HG02759 (cell line): ENCODE measurements around the gene RABAC1.

Experiments used
- ATAC-seq: cut with Tn5 transposase; IDR thresholded peaks from one replicate; pipeline ENCODE4 v1.9.1; 2021; ENCODE audit warnings: mild to moderate bottlenecking, moderate library complexity; ENCODE audit not compliant: unreplicated experiment

Gene RABAC1

DNA sequence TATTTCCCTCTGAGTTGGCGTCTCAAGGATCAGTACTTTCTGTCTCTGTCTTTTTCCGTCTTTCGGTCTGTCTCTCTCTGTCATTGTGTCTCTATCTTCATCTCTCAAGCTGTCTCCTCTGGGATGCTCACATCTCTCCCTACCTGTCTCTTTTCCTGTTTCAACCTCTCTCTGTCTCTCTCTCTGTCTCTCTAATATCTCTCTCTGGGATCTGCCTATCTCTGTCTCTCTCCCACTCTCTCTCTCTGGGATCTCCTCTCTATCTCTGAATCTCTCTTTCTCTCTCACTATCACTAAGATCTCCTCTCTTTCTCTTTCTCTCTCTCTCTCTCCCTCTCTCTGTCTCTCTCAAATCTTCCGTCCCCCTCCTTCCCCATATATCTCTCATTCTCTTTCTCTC, 30.9 kb upstream of the RABAC1 start:
- ATAC-seq, result no peak

DNA sequence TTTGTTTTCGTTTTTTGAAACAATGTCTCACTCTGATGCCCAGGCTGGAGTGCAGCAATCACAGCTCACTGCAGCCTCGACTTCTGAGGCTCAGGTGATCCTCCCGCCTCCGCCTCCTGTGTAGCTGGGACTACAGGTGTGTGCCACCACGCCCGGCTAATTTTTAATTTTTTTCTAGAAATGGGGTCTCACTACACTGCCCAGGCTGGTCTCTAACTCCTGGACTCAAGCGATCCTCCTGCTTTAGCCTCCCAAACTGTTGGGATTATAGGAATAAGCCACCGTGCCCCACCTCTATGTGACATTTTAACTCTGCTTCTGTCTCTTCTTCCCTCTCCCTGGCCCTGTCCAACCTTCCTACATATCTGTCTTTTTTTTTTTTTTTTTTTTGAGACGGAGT, 29.8 kb upstream of the RABAC1 start:
- no peak for ATAC-seq

GRCh38 chr19:41987141-41987860, 28.2 kb upstream of the RABAC1 start:
- ATAC-seq, result no peak

DNA sequence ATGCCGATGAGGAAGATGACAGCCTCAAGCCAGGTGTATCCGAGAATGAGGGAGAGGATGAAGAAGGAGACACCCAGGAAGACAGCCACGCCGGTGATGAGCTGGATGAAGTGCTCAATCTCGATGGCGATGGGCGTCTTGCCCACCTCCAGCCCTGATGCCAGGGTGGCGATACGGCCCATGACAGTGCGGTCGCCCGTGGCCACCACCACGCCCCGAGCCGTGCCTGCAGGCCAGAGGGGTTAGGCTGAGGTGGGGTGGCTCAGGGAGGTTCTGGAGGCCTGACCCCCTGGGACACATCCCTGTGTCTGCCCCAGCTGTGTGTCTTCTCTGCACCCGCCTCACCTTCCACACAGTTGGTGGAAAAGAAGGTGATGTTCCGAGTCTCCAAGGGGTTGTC, 25.8 kb upstream of the RABAC1 start:
- ATAC-seq, result no peak

GRCh38 chr19:41981724-41982123, 22.6 kb upstream of the RABAC1 start:
- no peak for ATAC-seq

DNA sequence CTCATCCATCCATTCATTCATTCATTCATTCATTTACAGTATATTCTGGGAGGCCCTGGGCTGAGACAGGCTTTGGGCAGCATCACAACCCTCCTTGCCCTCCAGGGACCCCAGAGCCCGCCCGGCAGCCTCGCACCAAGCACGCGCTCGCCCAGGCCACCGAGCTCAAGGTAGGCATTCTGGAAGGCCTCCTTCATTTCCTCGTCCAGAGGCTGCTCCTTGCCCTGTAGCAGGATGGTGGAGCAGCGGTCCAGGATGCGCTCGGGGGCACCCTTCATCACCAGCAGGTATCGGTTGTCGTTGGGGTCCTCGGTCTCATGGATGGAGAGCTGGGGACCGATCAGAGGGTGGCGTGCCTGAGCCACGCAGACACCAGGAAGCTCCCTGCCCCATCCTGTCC, 19.3 kb upstream of the RABAC1 start:
- no peak for ATAC-seq

GRCh38 chr19:41977916-41978315, 18.8 kb upstream of the RABAC1 start:
- no peak for ATAC-seq

DNA sequence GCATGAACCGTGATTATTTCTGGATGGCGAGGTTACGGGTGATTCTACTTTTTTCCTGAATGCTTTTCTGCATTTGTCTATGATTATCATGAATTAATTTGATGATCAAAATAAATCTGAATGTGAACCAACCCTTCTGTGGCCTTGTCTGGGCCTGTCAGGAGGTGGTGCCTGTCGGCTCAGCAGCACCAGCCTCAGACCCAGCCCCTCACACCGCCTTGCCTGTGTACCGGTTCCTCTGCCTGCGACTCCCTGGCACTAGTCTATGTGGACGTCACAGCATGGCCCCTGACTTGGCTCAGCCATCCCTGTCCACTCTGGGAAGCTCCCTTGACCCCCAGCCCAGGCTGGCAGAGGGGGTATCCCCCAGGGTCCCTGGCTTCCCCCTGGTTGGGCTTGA, 15.5 kb upstream of the RABAC1 start:
- no peak for ATAC-seq

- no peak for ATAC-seq
These were observed 12.2 kb upstream of the RABAC1 start for GRCh38 chr19:41971363-41971762.

DNA sequence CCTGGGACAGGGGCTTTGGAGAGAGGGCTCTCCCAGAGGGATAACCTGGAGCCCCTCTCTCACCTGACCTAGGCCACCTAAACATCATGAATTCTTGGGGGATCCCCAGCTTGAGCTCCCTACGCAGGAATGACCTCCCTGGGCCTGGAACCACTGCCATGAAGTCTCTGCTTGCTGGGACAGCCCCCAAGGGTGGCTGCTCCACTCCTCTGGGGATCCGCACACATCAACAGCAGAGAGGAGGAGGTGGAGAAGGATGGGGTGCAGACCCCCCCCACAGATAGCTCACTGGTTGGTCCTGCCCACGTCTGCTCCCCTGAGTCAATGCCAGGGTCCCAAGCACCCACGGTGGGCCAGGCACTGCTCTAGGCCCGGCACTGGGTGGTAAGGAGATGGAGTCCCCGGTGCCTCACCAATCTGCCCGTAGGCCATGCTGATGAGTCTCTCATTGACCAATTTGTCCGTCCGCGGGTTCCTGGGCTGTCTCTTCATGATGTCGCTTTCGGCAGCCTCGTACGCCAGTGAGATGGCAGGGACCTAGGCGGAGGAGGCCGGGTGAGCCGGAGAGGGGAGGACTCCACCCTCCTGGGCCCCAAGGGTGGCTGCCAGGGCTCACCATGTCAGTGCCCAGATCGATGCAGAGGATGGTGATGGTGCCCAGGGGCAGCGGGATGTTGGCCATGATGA, 10.8 kb upstream of the RABAC1 start:
- ATAC-seq, result no peak

GRCh38 chr19:41968751-41969595, 9.9 kb upstream of the RABAC1 start:
- ATAC-seq, result no peak

GRCh38 chr19:41967054-41967783, 8.1 kb upstream of the RABAC1 start:
- no peak for ATAC-seq

DNA sequence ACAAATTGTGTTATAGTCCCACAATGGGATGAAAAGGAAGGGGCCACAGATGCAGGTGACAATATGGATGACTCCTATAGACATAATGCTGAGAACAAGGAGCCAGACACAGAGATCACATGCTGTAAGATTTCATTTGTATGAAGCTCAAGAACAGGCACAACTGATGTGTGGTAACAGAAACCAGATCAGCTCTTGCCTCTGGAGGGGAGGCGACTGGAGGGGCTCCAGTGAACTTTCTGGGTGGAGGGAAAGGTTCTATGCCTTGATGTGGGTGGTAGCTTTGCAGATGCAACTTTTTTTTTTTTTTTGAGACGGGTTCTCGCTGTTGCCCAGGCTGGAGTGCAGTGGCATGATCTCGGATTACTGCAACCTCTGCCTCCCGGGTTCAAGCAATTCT, 6.0 kb upstream of the RABAC1 start:
- no peak for ATAC-seq

DNA sequence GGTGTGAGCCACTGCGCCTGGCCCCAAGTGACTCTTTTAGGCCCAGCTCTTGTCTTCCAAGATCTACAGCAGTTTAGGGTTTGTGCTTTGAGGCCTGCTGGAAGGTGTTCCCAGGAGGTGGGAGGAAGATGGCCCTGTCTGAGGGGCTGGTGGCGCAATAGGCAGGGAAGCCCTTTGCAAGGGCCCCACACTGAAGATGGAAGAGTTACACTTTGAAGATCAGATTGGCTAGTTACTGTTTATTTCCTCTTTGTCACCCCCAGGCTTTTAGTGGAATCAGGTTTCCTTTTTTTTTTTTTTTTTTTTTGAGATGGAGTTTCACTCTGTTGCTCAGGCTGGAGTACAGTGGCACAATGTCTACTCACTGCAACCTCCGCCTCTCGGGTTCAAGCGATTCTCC, 1.9 kb upstream of the RABAC1 start:
- ATAC-seq, result no peak

- peak; percentile 46 for ATAC-seq
These were observed 610 bp downstream of the RABAC1 start for GRCh38 chr19:41958367-41959055.

DNA sequence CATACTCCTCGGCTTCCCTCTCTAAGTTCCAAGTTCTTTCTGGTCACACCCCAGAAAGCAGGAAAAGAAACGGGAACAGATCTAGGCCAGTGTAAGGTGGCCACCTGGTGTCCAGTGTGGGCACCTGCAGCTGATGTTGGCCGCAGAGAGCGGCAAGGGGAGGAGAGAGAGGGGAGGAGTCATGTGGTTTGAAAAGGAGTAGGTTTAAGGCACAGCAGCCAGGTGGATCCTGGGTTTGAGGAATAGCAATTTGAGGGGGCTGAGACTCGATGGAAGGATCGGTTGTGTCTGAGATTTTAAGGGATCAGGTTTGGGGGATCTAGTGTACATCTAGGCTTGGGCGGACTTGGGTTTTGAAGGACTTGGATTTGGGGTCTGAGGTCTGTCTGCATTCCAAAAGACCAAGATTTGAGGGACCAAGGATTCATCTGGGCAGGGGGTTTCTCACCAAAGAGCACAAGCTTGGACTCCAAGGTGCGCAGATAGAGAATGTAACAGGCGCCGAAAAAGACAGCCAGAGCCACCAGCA, 1.2 kb downstream of the RABAC1 start:
- ATAC-seq, result no peak

GRCh38 chr19:41957161-41957837, 1.8 kb downstream of the RABAC1 start:
- no peak for ATAC-seq

GRCh38 chr19:41956621-41957020, 2.5 kb downstream of the RABAC1 start:
- ATAC-seq, result no peak

DNA sequence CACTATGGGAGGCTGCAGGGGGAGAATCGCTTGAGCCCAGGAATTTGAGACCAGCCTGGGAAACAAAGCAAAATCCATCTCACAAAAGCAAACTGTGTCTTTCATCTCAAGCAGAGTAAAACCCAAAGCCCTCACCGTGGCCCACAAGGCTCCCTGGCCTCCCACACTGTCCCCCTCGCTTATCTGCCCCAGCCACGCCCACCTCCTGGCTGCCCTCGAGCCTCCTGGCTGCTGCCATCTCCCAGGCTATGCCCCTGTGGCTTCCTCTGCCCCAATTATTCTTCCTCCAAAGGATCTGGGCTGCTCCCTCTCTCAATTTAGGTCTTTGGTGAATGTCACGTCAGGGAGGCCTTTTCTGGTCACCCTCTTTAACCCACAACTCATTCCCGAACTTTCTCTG, 3.6 kb downstream of the RABAC1 start:
- no peak for ATAC-seq

- no peak for ATAC-seq
These were observed 7.4 kb downstream of the RABAC1 start for GRCh38 chr19:41951686-41952172.
